GM18519 (cell line): Measurements from ENCODE around the gene JAKMIP3.

Experiments used
- ATAC-seq: cut with Tn5 transposase; IDR thresholded peaks from one replicate; pipeline ENCODE4 v1.9.1; 2021; ENCODE audit warnings: mild to moderate bottlenecking, moderate library complexity; ENCODE audit not compliant: unreplicated experiment, low FRiP score

JAKMIP3 gene

DNA sequence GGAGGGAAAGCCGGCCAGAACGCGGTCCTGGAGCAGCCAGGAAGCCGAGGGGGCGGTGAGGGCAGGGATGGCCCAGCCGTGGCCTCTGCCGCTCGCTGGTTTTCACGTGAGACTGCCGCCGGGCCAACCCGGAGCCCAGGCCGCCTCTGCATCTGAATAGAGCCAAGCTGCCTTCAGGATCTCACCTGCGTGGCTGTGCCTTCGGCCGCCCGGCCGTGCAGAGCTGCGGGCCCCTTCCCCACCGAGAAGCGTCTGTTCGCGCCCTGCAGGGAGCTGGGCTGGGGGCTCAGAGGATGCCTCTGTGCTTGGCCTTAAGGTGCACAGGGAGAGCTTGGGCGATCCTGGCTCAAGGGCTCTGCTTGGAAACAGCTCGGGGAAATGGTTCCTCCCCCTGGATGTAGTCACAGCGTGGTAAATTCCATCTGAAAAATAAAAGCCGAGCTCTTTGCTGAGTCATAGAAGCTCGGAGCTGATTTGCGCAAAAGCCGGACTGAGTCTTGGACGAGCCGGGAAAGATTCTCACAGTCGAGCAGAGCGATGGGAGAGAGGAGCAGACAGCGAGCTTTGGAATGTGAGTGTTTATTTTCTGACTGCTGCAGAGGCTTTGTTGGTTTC is at the start of gene JAKMIP3:
Gene JAKMIP3 (plus strand): TSS at position 456 of the 615 bp plus-strand sequence. CDS start 38,863 bp downstream, outside the sequence.
- ATAC-seq, result no peak

GRCh38 chr10:132016514-132016913 is 49.2 kb upstream of the JAKMIP3 start:
- no peak for ATAC-seq

- no peak for ATAC-seq
These were observed 47.3 kb upstream of the JAKMIP3 start for GRCh38 chr10:132018446-132018845.

- no peak for ATAC-seq
These were observed 46.4 kb upstream of the JAKMIP3 start for GRCh38 chr10:132019366-132019765.

DNA sequence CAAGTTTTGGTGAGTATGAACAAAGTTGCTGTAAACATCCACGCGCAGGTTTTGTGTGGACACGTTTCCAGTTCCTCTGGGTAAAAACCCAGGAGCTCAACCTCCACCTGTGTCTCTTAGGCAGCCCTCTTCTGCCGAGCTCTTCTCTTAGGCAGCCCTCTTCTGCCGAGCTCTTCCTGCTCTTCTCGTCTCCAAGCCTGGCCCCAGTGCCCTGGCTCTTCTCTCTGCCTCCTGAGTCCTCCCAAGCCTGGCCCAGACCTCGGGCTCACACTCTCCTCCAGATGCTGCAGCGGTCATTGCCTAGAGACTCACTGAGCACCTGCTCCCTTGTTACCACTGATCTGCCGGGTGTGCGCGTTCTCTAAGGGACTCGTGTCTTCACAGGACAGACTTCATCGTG is 45.3 kb upstream of the JAKMIP3 start:
- no peak for ATAC-seq

- ATAC-seq, result no peak
These were observed 44.7 kb upstream of the JAKMIP3 start for GRCh38 chr10:132021046-132021445.

DNA sequence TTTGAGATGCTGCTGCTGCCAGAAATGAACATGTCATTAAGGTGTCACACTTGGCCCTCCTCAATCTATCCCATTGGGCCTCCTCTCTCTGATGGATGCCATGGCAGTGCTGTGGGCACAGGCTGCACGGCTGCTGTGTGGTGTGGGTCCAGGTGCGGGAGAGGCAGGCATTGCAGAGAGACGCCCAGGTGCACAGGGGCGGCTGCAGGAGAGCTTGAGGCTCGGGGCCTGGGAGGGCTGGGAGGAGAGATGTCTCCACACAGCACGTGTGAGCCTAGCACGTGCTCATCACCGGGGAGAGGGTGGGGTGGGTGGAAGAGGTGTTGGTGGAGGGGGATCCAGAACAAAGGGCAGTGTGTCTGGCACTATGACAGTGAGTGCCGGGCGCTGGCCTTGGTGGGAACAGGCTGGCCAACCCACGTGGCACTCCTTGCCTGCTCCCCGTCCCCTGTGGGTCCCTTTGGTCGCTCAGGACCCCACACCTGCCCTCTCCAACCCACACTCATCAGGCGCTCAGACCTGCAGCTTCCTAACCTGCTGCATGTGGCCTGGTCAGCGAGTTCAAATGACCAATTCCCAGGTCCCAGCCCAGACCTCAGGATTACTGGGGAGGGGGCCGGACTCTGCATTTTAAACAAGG is 44.1 kb upstream of the JAKMIP3 start:
- ATAC-seq, result no peak

- ATAC-seq, result no peak
These were observed 43.5 kb upstream of the JAKMIP3 start for GRCh38 chr10:132022241-132022640.

DNA sequence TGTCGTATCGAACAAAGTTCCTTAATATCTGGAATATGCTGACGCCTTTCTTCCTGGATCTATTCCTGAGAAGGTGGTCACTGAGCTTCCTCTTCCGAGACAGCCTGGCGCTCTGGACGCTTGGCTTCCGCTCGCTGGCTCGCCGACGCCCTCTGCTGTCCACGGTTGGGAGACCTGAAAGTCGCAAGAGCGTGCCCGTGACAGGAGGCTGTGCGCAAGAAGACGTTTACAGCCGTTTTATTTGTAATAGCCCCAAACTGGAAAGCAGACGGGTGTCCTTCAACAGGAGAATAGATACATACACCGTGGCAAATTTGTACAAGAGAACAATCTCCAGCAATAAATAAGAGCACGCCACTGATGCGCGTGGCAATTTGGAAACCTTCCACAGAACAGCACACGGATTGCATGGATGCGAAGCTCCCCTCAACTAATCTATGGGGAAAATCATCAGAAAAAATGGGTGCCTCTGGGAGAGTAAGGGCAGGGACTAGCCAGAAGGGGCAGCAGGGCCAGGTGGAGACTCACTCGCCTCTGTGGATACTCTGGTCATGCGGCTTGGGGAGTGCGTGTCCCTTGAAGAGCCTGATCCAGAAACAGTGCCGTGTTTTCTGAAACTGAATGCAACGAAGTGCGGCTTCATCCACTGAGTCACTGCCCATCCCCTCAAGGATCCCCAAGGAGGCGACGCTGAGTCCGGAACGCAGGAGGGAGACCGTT is 42.5 kb upstream of the JAKMIP3 start:
- ATAC-seq, result peak; percentile 51

GRCh38 chr10:132027423-132027983 is 38.2 kb upstream of the JAKMIP3 start:
- no peak for ATAC-seq

- ATAC-seq, result no peak
These were observed 37.0 kb upstream of the JAKMIP3 start for GRCh38 chr10:132028706-132029105.

DNA sequence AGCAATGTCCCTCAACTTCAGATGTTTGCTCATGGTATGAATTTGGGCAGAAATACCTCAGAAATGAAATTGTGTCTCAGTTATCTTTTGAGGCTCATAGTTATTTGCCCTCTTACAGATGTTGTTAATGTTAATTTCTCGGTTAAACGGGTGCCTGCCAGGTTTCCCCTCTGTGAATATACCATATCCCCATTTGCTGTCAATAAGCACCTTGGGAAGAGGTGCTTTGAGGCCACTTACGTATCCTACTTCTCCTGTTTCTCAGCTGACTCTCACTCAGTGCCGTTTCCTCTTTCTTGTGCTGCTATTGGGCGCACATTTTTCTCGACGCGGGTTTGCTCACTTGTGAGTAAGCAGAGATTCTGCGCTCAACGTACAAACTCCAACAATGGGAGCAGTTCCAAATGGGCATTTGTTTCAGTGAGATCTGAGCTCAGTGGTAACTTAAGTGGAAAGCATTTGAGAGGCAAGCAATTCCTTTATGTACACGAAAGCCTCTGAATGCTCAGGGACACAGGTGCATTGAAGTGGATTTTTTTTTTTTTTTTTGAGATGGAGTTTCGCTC is 34.8 kb upstream of the JAKMIP3 start:
- ATAC-seq, result no peak

DNA sequence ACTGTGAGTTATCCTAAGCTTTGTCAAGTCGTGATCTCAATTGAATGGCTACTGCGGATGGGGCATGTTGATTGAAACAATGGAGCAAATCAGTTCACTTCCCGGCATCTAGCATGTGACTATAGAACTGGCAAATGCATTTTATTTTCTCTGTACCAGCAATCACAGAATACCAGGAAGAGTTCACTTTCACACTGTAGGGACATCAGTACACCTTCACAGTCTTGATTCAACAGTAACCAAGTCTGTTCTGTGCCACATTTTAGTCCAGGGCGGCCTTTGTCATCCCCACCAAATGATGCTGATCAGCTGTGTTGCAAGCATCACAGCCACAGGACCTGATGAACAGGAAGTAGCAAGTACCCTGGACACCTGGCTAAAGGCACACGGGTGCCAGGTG is 32.1 kb upstream of the JAKMIP3 start:
- ATAC-seq, result no peak

- no peak for ATAC-seq
These were observed 30.3 kb upstream of the JAKMIP3 start for GRCh38 chr10:132035476-132035875.

DNA sequence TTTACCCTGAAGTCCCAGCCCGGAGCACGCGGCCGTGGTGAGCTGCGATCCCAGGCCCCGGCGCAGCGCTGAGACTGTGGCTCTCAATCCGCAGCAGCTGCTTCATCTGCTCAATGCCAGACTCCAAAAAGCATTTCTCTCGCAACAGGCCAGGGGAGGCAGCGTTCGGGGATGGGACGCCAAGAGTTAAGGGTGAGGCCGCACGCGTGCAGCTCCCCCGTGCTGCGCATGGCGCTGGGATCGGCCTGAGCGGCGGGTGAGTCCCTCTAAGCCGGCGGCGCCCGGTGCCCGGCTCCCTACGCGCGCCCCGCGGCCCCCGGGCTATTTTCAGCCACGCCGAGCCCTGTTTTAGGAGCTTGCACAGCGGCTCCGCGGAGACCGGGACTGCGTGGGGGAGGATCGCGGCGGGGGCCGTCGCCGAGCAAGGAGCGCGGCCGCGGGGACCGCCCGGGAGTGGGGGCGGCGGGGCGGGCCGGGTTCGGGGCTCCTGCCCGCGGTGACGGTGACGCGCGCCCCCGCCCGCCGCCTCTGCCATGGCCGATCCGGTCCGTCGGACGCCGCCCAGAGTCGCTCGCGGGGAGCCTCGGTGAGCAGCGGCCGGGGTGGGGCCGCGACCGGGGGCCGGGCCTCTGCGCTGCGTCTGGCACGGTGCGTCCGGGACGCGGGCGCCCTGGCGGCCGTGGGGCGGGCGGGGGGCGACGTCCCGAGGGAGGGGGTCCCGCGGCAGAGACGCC is 29.4 kb upstream of the JAKMIP3 start:
- ATAC-seq, result no peak

DNA sequence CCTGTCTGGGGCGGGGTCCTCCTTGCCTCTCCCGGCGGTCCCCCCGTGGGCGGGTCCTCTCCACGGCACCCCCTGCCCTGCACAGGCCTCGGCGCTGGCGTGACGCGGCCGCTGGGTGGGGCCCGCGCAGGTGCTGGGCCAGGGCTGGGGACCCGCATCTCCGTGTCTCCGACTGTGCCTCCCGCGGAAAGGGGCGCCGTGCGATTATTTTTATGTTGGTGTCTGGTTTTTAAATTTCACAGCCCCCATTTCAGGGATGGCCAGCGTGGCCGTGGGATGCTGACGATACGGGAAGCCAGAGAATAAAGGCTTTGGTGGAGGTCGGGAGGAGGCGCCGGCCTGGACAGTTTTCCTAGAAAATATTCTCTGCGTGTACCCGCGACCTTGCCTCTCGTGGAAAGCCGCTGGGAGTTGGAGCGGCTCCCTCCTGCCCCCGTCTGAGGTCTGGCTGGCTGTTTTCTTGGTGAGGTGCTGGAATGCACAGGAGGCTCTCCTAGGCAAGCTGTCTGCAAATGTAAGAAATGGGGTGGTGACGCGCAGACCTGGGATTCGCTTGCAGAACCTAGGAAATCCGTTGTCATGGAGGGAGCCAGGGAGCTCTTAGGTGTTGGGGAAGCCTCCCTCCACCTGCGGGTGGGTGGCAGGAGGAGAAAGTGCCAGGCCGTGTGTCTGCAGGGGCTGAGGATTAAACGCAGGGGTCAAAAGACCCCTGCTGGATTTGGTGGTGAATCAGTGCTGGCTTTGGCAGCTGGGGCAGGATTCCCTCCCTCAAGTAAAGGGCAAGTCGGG is 28.7 kb upstream of the JAKMIP3 start:
- ATAC-seq, result no peak

GRCh38 chr10:132037676-132037975 is 28.1 kb upstream of the JAKMIP3 start:
- ATAC-seq, result no peak

GRCh38 chr10:132039371-132039770 is 26.4 kb upstream of the JAKMIP3 start:
- no peak for ATAC-seq

- ATAC-seq, result no peak
These were observed 25.7 kb upstream of the JAKMIP3 start for GRCh38 chr10:132040046-132040445.

DNA sequence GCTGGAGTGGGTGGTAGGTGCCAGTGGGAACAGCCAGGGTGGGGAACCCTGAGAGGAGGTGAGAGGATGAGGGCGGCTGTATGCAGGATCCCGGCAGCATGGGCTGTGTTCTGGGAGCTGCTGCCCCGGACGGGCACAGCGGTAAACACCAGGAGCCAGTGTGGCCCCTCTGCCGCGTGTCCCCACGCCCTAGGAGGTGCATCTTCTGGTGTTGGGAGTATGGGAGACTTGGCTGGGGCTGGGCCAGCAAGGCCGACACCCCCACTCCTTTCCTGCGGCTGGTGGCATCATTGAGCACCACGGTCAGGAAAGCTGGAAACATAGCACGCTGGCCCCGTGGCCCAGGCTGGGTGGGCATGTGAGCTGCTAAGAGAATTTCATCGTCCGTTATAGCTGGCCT is 24.4 kb upstream of the JAKMIP3 start:
- ATAC-seq, result no peak
